ENCODE data around the gene PRDM16. TPM values are rescaled to one million over a fixed set of nuclear protein-coding genes. Genes with fewer than 3 reads are reported as not detected.

The PRDM16 gene
- total RNA-seq, 1 donor from 2014 or later = 0.07 TPM

DNA sequence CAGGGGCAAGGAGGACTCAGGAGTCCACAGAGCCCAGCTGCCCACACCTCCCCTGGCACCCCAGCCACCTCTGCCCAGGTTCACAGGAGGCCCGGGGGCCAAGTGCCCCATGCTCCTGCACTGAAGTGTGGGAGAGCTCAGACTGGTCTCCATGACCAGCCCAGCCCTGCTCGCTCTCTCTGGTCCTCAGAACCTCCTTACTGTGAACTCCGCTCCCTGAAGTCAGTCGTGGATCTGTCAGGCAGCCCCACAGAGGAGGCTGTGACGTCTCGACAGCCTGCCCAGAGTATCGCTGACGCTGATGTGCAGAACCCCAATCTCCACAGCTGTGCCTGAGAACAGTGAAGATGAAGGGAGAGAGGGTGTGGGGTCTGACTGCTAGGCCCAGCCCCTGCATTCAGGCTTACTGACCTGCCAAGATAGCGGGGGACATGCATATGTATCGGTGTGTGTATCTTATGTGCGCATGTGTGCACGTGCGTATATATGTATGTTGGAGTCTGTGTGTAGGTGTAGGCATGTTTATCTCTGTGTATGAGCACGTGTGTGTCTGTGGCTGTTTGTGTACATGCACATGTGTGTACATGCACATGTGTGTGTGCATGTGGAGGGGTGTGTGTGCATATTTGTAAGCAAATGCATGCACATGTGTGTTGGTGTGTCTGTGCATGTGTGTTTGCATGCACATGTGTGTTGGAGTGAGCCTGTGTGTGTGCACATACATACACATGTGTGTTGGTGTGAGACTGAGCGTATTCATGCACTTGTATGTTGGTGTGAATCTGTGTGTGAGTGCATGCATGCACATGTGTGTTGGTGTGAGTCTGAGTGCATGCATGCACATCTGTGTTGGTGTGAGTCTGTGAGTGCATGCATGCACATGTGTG, 267.0 kb downstream of the PRDM16 start:
- intact Hi-C loops (cut with micrococcal nuclease) = no loop called here

DNA sequence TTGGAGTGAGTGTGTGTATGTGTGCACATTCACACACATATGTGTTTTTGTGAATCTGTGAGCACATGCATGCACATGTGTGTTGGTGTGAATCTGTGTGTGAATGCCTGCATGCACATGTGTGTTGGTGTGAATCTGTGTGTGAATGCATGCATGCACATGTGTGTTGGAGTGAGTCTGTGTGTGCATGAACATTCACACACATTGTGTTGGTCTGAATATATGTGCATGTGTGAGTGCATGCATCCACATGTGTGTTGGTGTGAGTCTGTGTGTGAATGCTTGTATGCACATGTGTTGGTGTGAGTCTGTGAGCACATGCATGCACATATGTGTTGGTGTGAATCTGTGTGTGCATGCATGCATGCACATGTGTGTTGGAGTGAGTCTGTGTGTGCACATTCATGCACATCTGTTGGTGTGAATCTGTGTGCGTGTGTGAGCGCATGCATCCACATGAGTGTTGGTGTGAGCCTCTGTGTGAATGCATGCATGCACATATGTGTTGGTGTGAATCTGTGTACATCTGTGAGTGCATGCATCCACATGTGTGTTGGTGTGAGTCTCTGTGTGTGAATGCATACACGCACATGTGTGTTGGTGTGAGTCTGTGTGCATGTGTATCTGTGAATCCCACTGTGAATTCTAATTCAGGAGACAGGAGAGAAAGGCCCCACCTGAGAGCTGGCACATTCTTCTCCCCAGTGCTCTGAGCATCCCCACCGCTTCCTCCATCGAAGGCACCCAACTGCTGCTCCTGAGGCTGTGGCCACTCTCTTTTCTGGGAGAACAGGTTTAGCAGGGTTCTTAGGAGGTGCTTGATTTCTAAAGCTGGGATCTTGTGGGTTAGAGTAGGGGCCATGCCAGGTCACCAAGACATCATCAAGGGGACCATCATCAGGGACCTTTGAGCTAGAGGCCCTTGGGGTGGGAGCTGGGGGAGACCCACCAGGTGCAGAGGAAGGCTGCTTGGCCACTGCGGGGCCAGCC, 267.9 kb downstream of the PRDM16 start:
- intact Hi-C loops (cut with micrococcal nuclease) = no loop called here

DNA sequence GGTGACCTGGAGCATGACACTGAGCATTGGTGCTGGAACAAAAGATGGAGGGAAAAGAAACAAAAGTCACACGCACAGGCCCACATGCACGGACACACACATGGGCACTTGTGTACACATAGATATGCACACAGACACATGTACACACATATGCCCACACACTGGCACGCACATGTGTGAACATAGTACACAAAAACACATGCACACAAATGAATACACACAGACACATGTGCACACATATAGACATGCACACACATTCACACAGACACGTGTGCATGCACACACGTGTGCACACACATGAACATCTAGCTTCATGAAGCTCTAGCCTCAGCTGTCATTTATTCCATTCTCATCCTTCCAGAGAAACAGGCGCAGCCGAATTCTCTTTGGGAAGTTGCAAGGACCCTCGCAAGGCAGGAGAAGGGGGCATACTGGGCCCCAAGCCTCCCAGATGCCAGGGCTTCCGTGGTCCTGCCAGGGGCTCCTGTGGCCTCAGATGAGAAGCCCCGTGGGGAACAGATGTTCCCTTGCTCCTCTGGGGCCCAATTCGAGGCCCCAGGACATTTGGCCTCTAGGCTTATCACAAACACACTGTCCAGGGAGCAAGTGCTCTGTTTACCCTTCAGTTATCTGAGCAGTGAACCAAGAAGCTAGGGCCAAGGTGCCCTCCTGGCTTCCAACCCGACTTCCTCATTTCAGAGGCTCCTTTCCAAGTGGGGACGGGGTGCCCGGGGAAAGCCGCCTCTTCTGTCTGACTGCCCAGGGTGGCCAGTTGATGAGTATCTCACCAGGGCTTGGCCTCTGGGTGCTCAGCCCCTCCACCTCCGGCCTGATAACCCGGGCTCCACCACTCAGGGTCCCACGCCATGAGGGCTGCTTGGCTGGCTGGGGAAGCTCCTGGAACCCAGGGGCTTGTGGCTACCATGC, 269.1 kb downstream of the PRDM16 start:
- intact Hi-C loops (cut with micrococcal nuclease) = no loop called here

DNA sequence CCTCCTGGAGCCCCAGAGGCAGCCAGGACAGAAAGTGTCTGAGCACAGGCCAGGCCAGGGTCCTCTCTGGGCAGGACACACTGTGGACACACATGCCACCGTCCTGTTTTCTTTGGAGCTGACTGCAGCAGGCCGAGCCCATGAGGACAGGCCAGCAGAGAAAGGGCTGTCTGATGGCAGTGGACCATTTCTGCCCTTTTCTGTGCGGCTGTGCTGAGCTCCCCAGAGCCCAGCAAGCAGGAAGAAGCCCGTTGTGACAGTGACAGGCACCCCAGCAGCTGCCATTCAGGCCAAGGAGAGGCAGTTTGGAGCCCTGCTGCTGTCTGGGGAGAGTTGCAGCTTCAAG, 269.7 kb downstream of the PRDM16 start:
- intact Hi-C loops (cut with micrococcal nuclease) = no loop called here

DNA sequence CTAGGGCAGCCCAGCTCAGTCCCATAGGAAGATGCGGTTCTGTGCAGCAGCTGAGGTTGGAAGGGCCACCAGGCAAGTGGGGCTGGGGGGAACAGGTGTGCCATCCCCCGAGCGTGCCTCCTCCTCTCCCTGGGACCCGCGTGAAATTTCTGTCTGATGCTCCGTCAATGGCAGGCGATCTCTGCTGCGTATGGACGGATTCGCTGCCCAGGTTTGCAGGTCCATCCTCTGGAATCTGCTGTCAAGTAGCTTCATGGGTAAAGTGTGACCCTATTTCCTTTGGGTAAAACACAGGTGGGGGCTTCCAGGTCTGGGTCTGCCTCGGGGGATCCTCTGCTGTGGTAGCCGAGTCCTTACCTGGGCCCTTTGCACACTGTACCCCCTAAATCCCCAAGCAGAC, 270.9 kb downstream of the PRDM16 start:
- intact Hi-C loops (cut with micrococcal nuclease) = no loop called here

- intact Hi-C loops (cut with micrococcal nuclease) = no loop called here
Measured at GRCh38 chr1:3340548-3341235, 271.7 kb downstream of the PRDM16 start.

GRCh38 chr1:3341236-3341994, 272.4 kb downstream of the PRDM16 start:
- intact Hi-C loops (cut with micrococcal nuclease) = no loop called here

GRCh38 chr1:3342960-3343359, 274.0 kb downstream of the PRDM16 start:
- intact Hi-C loops (cut with micrococcal nuclease) = no loop called here

GRCh38 chr1:3344395-3344794, 275.4 kb downstream of the PRDM16 start:
- intact Hi-C loops (cut with micrococcal nuclease) = no loop called here

- intact Hi-C loops (cut with micrococcal nuclease) = no loop called here
Measured at GRCh38 chr1:3345792-3346191, 276.8 kb downstream of the PRDM16 start.

DNA sequence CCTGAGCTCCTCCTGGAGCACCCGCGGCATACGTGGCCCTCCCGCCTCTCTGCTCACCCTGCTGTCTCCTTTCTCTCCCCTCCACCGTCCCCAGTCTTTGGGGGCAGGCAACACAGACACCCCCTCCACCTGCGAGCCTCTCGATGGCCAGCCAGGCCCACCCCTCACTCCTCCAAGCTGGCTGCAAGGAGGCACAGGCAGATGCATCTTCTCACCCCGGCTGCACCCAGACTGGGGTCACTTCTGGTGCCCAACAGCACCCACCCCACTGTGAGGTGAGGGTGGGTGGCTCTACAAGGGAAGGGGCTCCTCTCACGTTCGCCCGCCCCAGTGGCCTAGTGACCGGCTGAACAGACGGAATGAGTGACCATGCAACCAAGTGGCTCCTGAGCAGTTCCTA, 277.5 kb downstream of the PRDM16 start:
- intact Hi-C loops (cut with micrococcal nuclease) = no loop called here

- intact Hi-C loops (cut with micrococcal nuclease) = no loop called here
Measured at GRCh38 chr1:3347257-3348020, 278.4 kb downstream of the PRDM16 start.

- intact Hi-C loops (cut with micrococcal nuclease) = no loop called here
Measured at GRCh38 chr1:3348196-3348865, 279.3 kb downstream of the PRDM16 start.

- intact Hi-C loops (cut with micrococcal nuclease) = no loop called here
Measured at GRCh38 chr1:3349161-3349967, 280.4 kb downstream of the PRDM16 start.

DNA sequence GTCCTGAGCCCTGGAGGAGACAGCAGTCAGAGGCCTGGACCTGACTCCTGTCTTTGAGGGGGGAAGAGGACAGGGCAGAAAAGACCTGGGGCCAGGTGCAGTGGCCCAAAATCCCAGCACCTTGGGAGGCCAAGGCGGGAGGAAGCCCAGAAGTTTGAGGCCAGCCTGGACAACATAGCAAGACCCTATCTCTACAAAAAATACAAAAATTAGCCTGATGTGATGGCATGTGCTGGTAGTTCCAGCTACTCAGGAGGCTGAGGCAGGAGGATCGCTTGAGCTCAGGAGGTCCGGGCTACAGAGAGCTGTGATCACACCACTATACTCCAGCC, 280.9 kb downstream of the PRDM16 start:
- intact Hi-C loops (cut with micrococcal nuclease) = no loop called here

GRCh38 chr1:3350506-3351261, 281.7 kb downstream of the PRDM16 start:
- intact Hi-C loops (cut with micrococcal nuclease) = no loop called here

Data from T-helper 1 cell treated with Interleukin-12 subunit alpha and Interleukin-12 subunit beta and Interleukin-4 antibody, amounts not matched to agents 30 ng/mL and 1 ng/mL, for 36 hours (primary cell).